Measurements from ENCODE around the gene GOLGA1.
"Not testable (repeated sequence)": the region's sequence is repeated elsewhere in the genome, so short reads cannot be mapped to it uniquely, and the experiment has no call there.

The GOLGA1 gene

DNA sequence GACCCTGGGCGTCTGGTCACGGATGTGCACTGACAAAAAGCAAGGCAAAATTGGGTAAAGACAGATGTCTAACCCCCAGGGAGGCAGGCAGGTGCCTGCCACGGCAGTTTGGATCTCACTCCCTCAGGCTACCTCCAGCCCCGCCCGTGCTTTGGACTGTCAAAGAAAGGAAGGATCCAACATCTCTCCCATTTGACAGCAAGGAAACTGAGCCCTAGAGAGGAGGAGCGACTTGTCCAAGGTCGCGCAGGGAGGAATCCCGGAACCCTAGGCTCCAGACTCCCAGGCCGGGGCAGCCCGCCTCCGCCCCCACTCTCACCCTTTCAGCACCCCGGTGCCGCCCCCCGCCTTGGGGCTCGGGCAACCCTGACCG is 376 bp downstream of the GOLGA1 start:
- no peak for DNase-seq (ENCODE audit: low spot score)

DNA sequence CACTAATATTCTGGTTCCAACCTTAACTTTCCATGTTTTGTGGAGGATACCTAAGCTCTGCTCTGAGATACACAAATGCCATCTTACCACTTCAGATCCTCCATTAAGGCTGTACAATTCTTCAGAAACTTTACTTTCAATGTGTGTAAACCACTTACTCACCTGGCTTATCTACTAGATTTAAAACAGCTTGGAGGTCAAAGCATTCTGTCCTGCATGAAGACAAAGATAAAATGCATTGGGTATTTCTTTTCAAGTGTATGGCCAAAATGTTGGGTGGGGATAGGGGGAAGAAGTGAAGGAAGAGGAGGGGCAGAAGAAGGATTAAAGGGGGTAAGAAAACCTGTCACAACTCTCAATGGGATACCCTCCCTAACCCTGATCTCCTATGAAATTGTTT is 939 bp downstream of the GOLGA1 start:
- no peak for DNase-seq (ENCODE audit: low spot score)

DNA sequence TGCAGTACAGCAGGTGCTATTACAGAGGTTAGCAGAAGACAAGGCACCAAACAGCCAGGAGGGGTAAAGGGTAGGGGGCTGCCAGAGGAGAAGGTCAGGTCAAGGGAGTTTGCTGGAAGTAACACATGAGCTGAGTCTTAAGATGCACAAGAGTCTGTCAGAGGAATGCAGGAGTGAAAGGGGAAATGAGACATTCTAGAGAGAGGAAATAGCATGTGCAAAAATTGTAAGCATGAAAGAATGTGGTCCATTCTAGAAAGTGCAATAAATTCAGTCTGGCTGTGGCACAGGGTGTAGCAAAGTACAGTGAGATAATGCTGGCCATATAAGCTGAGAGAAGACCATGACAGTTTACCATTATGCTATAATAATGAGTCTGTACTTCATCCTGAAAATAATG is 6.6 kb downstream of the GOLGA1 start:
- no peak for DNase-seq (ENCODE audit: low spot score)

DNA sequence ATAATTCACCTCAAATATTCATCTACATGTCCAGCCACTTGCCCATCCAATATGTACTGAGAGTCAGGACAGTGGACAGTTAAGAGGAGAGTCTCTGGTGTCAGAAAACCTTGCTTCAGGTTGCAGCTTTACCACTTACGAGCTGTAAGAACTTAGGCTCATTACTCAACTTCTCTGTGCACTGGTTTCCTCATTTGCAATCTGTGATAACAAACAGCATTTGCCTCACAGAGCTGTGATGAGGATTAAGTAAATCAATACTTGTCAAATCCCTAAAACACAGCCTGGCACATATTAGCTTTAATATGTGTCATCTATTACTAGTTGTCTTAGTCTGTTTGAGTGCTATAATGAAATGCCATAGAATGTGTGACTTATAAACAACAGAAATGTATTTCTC is 8.6 kb downstream of the GOLGA1 start:
- no peak for DNase-seq (ENCODE audit: low spot score)

DNA sequence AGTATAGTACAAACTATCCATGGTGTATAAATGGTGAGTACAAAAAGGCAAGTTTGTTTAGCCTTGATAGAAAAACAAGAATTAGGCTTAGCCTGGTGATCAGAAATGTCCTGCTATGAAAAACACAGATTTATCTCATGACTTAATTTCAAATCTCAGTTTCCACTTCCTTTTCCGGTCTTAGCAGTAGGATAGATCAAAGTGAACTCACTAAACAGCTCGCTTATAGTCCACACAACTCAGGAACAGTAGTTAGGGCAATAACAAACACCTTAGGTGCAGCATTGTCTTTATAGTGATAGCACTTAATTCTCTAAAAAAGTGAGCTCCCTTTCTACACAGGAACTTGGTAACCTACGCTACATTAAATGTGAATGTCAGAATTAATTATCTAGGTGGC is 11.4 kb downstream of the GOLGA1 start:
- no peak for DNase-seq (ENCODE audit: low spot score)

DNA sequence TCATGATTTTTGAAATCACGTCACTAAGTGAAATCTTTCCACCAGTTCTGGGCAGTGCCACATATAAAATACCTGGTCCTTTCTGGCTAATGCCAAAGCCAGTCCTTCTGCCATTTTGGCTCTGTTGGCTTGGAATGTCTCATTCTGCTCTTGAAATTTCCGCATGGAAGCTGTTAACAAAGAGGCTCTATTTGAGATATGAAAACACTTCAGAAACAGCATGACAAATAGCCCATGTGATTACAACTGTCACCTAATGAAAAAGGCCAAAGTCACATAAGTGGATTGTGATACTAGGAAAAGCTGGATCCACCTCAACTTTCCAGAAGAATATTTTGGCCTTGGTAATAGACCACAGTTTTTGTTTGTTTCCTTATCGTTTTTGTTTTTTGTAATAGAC is 12.8 kb downstream of the GOLGA1 start:
- no peak for DNase-seq (ENCODE audit: low spot score)

DNA sequence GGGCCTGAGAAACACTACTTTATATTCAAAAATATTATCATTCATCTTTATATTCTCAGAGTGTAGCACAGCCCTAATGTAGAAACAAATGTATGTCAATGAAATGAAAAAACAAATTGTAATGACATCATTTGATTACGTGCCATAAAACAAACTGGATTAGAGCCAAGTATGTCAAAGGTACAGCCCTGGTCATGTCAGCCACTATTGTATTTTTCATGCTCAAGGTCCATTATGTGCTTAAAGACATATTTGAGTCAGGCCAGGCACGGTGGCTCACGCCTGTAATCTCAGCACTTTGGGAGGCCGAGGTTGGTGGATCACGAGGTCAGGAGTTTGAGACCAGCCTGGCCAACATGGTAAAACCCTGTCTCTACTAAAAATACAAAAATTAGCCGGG is 20.5 kb downstream of the GOLGA1 start:
- DNase-seq (ENCODE audit: low spot score): not testable (repeated sequence)

DNA sequence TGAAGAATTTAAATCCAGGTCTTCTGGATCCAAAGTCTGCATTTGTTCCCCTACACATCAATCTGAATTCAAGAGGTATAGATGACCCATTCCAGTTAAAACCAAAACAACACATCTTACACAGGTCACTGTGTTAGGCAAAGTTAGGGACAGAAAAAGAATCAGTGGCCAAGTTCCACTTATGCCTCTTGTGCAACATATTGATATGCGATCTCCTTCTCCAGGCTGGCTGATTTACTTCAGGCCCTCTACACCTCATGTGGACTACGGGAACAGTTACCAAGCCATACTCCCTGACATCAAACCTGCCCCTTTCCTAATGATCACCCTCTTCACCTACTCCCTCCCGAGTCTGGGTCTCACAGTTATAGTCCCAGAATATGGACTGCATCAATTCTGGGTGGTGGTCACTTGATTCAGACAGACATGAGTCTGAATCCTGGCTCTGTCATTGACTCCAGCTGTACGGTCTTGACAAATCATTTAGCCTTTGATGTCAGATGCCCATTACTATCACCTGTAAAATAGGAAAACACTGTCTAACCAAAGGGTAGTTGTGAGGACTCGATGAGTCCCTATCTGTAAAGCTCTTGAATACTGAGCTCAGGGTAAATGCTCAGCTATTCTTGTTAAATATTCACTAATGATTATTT is 26.0 kb downstream of the GOLGA1 start:
- no peak for DNase-seq (ENCODE audit: low spot score)

DNA sequence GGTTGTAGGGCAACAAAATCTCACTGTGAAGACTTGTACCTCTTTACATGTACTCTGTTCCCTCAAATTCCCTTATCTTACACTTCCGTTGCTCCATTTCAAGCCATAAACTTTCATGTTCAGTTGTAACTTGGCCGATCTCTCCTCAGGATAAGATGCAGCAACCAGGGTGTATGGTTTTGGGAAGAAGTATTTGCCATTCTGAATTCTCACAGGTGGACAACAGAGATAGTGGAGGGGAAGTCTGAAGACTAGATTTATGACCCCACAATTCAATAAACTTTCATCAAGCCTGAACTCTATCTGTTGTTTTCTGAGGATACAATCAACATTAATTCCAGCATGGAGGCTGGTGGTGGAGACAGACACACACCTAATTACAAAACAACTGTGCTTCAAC is 27.5 kb downstream of the GOLGA1 start:
- DNase-seq (ENCODE audit: low spot score): no peak

DNA sequence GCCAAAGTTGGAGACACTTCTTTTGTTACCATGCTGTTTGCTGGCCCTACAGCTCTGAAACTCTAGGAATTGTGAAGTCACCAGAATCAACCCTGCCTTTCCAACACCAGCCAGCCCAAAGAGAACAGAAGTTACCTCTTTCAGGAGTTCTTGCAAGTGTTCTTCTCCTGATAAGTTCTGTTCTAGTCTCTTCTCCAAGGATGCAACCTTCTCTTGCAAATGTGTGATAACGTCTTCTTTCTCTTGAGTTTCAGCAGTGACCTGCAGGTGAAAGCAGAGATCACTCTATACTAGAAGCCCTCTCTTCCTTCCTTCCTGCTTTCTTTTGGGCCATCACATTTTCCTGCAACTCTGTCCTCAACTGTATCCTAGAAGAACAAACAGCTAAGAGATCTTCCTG is 29.1 kb downstream of the GOLGA1 start:
- no peak for DNase-seq (ENCODE audit: low spot score)

DNA sequence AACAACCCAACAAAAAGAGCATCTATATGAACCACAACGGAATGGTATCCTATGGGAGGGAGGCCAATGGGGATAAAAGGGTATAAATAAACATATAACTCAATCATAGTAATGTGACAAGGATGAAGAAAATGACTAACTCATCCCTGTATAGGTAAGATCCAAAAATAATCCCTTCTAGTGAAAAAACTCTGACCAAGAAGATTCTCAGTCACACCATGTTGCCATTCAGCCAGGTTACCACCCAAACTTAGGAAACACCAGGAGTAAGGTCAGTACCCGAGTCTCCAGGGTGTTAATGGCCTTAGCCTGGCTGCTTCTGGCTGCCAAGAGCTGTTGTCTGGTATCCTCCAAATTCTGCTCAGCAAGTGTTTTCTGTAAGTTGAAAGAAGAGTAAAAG is 32.8 kb downstream of the GOLGA1 start:
- no peak for DNase-seq (ENCODE audit: low spot score)

DNA sequence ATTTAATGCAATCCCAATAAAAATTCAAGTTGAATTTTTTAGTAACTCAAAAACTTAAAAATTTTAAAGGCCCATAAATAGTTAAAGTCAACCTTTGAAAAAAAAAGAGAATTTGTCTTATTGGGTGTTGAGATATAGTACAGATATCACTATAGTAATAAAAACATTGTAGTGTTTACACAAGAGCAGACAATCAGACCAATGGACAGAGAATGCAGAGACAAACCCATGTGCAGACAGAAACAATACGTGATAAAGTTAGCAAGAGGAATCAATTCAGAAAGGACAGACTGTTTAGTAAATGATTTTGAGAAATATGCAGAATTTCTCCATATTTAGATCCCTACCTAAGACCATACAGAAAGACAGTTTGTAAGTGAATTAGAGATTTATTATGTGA is 33.9 kb downstream of the GOLGA1 start:
- no peak for DNase-seq (ENCODE audit: low spot score)

DNA sequence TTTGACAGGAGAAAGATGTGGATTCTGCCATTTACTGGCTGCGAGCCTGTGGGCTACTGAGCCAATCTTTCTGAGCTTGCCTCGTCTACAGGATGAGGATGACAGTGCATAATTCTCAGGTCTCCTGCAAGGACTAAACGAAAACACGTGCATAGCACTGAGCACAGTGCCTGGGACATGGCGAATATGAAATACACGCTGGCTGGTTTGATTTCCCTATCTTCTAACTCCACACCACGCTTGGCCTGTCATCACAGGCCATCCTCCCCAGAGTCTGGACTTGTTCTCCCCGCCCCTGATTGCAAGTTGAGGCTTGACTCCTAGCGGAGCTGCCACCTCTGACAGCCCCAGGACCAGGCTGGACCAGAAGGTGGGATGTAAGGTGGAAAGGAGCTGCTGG is 41.0 kb downstream of the GOLGA1 start:
- no peak for DNase-seq (ENCODE audit: low spot score)

DNA sequence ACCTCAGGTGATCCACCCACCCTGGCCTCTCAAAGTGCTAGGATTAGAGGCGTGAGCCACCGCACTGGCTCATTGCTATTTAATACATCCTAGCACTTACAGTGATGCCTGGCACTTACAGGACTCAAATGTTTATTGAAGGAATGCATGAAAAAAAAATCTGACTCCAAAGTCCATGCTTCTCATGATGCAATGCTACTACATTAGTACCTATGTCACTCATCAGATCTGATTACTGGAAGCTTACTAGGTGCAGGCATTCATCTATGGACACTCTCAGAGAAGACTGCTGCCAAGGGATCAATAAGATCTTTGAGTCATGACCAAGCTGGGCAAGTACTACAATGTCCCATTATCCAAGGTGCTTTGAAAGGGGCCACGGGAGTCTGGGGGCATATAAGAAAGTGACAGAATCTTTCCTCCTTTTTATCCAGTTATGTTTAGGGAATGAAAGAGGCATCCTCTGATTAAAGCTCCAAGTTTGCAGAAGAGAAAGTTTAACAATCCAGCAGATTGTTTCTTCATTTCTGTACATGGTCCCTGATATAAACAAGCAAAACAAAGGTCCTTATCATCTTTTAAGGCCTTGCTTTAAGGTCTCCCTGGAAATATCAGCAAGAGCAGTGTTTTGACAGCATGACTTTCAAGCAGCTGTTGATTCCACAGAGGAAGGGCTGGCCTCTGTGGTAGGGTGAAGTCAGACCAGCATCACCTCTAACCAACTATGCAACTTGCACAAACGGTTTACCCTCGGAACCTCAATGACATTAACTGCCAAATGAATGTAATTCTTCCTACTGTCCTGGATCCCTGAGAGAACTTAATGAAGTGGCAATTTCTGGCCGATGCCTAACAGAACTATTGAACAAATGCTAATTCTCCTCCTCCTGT is 43.1 kb downstream of the GOLGA1 start:
- peak; percentile 52 for DNase-seq (ENCODE audit: low spot score)

DNA sequence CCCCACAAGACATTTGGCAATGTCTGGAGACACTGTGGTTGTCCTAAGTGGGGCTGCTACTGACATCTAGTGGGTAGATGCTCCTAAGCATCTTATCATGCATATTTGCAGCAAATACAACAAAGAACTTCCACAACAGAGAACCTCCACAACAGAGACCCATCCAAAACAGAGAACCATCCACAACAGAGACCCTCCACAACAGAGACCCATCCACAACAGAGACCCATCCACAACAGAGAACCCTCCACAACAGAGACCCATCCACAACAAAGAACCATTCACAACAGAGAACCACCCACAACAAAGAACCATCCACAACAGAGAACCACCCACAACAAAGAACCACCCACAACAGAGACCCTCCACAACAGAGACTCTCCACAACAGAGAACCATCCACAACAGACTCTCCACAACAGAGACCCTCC is 46.1 kb downstream of the GOLGA1 start:
- DNase-seq (ENCODE audit: low spot score): no peak

DNA sequence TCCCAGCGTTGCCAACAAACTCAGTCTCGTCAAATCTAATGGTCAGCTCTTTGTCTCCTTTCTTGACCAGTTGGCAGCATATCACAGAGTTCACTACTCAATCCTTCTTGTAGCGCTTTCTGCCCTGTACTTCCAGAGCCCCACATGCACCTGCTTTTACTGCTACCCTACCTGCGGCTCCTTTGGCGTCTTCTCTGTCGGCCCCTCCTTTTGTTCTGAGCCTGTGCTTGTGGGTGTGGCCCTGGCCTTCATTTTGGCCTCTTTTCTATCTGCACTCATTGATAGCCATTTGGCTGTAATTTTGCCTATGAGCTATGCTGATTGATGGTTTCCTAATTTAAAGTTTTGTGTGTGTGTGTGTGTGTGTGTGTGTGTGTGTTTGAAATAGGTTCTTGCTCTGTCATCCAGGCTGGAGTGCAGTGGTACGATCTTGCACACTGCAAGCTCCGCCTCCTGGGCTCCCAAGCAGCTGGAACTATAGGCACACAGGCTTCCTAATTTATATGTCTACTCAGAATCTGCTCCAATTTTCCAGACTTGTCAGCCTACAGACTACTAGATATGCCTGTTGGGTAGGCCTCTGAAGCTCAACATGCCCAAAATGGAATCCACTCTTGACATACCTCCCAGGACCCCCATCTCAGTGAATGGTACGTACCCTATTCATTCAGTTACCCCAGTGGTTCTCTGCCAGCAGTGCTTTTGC is 46.7 kb downstream of the GOLGA1 start:
- no peak for DNase-seq (ENCODE audit: low spot score)

DNA sequence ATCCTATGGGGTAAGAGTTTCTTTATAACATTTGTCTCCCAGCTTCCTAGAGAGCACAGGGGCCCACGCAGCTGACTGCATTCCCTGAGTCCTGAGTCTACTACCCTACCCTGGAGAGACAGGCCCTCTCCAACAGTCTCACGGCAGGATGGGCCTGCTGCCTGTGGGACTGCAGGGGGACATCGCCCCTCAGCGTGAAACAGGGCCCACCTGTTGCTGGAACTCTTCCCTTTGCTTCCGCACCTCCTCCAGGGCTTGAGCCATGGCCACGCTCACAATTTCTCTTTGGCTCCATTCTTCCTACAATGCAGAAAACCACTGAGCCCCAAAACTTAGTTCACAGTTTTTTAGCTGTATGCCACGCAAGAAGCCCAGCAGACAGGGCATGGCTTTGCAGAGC is 50.7 kb downstream of the GOLGA1 start:
- DNase-seq (ENCODE audit: low spot score): no peak

DNA sequence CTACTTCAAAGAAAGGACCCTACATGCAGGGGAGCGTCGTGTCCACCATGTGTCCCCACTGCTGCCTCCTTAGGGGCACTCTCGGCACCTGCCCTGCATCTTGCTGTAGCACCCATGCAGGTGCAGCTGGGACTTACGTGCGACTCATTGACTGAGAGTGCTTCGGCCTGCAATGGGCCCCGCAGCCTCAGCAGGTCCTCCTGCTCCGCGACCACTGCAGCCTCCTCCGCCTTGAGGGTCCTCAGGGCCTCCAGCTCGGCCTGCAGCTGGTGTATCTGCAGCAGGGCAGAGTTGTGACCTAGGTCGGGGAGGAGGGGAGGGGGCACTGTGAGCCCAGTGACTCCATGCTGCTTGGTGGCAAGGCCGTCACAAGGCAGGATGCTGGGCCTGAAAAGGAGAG is 51.9 kb downstream of the GOLGA1 start:
- no peak for DNase-seq (ENCODE audit: low spot score)

DNA sequence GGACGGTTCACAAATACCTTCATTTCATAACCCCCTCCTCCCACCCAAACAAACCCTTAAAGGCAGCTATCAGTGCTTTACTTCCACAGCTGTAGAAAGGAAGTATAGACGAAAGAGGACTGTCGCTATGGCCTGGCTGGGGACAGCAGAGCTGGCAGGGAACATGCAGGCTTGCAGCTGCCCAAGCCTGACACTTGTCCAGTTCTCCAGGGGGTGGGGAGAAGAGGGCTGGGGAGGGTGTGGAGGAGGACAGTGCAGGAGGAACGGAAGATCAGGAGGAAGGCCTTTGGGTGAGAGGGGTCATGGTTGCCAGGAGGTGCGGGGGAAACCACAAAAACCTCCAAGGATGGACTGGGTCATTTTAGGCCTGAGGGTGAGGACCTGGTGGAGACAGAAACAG is 53.1 kb downstream of the GOLGA1 start:
- DNase-seq (ENCODE audit: low spot score): no peak

DNA sequence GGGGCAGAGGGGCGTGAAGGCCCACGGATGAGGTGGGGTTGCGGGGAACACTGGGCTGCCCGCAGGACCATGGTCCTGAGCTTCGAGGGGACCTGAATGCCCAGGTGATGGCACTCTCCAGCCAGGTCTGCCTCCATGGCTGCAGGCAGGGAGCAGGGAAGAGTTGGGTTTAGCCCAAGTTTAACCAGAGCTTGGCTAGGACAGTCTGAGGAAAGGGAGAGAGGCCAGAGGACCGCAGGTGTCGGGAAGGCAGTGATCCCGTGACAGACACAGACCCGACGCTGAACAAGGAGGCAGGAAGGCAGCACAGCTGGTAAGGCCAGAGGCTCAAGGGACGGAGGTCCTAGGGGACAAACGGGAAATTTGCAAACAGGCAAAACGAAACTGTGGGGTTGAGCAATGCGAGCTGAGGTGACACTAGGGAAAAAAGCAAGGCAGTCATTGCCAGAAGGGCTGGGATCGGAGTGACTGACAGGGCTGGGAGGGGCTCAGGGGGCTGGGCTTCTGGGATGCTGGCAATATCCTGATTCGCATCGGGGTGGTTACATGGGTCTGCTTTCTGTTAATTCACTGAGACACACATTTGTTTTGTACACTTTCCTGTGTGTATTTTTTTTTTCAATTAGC is 53.9 kb downstream of the GOLGA1 start:
- no peak for DNase-seq (ENCODE audit: low spot score)

DNA sequence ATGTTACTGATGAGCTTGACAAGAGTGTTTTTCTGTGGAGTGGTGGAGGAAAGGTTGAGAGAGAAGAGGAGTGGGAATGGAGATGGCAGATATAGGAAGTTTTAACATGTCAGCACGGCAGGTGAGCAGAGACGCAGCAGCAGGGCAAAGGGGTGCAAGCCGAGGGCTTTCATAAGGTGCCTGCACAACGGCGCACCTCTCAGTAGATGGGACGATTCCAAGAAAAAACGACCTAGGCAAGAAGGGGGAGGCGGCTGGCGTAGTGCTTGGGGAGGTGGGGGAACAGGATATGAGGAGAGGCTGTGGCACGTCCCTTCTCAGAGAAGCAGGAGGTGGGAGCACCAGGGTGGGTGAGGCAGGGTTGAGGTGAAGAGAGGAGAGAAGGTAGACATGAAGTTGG is 54.4 kb downstream of the GOLGA1 start:
- DNase-seq (ENCODE audit: low spot score): no peak

DNA sequence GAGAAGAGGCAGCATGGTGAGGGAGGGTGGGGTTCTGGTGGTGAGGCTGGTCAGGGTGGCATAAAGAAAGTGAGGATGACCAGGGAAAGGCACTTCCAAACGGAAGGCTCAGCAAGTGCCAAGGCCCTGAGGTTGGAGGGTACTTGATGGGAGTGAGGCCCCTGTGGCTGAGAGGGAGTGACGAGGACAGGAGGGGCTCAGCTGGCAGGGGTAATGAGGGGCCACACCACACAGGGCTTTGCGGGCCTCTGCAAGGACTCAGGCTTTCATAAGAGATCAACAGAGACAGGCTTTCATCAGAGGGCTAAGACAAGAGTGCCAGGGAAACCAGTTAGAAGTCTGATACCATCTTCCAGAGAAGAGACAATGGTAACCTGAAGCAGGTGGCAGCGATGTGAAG is 55.3 kb downstream of the GOLGA1 start:
- DNase-seq (ENCODE audit: low spot score): no peak

DNA sequence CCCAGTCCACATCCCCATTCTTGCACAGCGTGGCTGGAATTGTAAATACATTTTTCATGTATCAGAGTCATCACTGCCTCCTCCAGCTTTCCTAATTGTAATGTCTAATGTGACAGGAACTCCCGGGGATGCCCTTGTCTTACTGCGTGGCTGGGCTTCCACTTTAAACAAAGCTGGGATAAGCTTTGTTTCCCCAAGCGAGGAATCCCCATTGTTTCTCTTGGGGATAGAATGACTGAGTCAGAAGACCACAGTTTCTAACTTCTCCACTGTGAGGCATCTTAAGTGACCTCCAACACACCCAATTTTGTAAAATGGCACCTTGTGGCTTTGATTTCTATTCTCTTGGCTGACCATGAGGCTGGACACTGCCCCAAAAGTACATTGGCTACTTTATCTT is 56.5 kb downstream of the GOLGA1 start:
- no peak for DNase-seq (ENCODE audit: low spot score)

Measured in HuH-7 (cell line).